ENCODE data around the gene SUPT6H. TPM values are rescaled to one million over a fixed set of nuclear protein-coding genes. Genes with fewer than 3 reads are reported as not detected.

Gene SUPT6H
- 10 to 100 TPM; 43.6 to 45.1 TPM for total RNA-seq

GRCh38 chr17:28661635-28662526 lies at the start of gene SUPT6H, which contains the start of gene SDF2:
SUPT6H (plus strand) TSS chr17:28662205; CDS start chr17:28673402, 11,197 bp downstream.
SDF2 (minus strand) TSS chr17:28661906; CDS start chr17:28661876, 30 bp downstream.

GRCh38 chr17:28613931-28614381 lies 48.0 kb upstream of the SUPT6H start, which contains the start of gene RSKR:
RSKR (minus strand) TSS chr17:28614185; CDS start chr17:28614161, 24 bp downstream.

DNA sequence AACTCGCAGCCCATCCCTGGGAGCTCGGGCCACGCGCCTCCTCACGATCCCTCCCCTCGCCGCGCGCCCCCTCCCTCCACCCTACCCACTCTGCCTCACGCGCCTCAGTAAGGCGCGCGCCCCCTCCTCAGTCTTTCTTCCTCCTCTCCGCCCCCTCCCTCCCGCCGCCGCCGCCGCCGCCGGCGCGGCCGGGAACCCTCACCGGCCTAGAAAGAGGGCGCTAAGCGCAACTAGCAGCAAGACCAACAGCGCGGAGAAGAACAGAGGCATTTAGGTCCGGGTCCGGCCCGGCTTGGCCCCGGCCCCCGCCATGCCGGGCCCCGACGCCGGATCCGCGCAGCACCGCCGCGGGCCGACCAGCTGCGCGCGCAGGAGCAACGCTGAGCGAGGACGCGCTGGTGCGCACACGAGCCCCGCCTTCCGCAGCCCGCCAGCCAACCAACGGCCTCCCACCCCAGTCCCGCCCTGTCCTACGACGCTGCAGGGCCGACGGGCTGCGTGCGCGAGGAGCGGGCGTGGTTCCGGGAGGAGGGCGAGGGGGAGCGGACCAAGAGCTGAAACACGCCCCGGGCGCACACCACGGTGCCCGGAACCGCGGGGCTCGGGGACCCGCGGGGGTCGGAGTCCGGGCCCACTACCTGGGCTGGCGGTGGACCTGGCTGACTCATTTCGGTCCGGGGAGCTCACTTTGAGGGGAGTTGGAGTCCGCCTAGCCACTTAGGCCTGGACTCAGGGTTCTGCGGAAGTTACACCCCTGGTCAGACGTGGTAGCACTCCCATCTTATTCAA lies 17.0 kb upstream of the SUPT6H start, which contains the start of gene BLTP2:
BLTP2 (minus strand) TSS at position 372 of the 789 bp plus-strand sequence; CDS start at position 270, 102 bp downstream.

GRCh38 chr17:28711723-28712031 lies 49.7 kb downstream of the SUPT6H start, which contains the start of gene PROCA1:
PROCA1 (minus strand) TSS chr17:28711888; CDS start chr17:28711660, 228 bp downstream.

DNA sequence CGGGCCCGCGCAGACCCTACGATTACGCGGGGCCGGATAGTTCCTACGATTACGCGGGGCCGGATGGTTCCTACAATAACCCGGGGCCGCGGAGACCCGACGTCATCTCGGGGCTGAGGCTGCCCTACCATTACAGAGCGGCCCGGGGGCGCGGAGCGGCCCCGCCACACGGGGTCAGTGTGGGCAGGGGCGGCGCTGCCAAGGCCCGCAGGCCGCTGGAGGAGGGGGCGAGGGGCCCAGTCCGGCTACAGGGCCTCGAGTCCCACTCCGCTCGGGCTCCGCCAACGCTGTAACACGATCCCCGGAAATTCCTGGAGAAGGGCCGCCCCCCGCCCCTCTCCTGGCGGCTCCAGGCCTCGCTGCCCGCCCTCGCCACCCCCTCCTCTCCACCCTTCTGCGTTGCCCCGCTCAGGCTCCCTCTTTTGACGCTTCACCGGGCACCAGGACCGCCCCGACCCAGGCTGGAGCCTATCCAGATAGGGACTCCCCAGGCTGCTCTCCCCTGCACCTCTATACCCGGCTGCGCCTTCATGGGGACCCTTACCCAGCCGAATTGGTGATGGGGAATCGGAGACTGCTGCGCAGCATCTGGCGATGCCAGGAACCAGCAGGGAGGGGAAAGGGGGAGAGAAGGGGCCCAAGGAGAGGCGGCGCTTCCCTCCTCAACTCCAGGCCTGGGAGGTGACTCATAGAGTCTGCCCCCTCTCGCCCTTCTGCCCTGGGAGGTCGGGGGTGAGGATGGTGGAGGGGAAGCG lies 55.8 kb downstream of the SUPT6H start, which contains the start of gene RAB34:
RAB34 (minus strand) TSS at position 291 of the 755 bp plus-strand sequence. CDS start 602 bp downstream, outside the sequence.

DNA sequence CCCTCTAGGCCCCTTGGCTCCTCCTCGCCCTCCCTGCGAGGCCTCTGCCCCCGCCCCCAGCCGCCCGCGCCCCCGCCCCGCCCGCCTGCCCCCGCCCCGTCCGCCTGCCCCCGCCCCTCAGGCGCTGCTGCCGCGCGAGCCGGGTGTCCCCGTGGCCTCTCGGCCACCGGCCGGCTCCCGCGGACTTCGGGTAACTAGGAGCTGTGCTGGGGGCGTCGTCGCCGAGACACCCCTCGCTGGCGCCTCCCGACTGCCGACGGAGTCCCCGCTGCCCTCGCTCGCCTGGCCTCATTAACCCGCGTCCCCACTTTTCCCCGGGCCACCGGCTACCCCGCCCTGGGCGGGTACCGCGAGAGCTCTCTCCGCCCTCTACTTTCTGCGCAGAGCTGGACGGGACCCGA lies 64.2 kb downstream of the SUPT6H start, which contains the start of gene TLCD1:
TLCD1 (minus strand) TSS at position 8 of the 401 bp plus-strand sequence. CDS start 136 bp downstream, outside the sequence.

DNA sequence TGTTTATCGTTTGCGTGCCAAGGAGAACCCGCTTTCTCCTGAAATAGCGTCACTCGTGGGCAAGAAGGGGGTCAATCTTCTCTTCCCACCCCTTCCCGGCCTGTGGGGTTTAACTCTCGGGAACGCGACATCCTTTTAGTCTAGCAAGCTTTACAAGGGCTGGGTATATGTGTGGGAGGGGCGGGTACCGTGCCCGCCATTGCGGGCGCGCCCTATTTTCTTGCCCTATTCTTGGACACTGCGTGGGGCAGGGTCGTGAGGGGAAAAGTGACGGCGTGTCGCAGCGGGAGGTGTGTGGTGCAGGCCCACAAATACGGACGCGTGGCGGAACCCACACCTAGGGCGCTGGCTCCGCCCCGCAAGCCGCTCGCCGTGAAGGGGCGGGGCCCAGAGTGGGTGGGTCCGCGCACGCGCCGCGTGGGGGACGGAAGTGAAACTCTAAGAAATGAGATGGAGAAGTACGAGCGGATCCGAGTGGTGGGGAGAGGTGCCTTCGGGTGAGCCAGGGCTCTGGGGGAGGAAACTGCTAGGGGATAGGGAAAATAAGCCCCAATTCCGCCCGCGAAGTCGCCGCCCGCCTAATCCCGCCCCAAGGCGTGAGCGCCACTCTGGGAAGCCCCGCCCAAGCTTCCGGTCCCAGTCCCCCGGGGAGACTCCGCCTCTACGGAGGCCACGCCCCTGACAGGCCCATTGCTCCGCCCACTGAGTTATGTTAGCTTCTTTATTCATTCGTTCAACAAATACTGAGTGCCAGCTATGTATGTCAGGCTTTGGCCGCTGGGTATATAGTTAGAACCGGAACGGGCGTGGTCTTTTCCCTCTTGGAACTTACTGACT lies 66.6 kb downstream of the SUPT6H start, which contains the start of gene NEK8:
NEK8 (plus strand) TSS at position 425 of the 837 bp plus-strand sequence; CDS start at position 451, 26 bp downstream.

GRCh38 chr17:28743243-28744103 lies 81.5 kb downstream of the SUPT6H start, which contains the start of gene TRAF4:
TRAF4 (plus strand) TSS chr17:28744011; CDS start chr17:28744113, 102 bp downstream.

Small RNA genes lying within 50 kb of the gene (small RNA-seq; reads per million reads assigned to genes)
- gene SNORD42A (0 reads per million in 2 donors), gene SNORD42B (0.47 to 0.52 reads per million in 2 donors), gene SNORD4A (0 reads per million in 2 donors), gene SNORD4B (0 reads per million in 2 donors)

Other genes starting within 250 kb of the SUPT6H start
- gene SLC13A2, start 188.6 kb upstream of the SUPT6H start, total RNA-seq: not detected
- gene FOXN1, start 155.9 kb upstream of the SUPT6H start, total RNA-seq: not detected
- gene UNC119, start 109.6 kb upstream of the SUPT6H start, total RNA-seq: 10 to 100 TPM; 19.3 to 24.0 TPM
- gene PIGS, start 90.7 kb upstream of the SUPT6H start, total RNA-seq: 10 to 100 TPM; 43.7 to 48.3 TPM
- 10 to 100 TPM; 16.2 to 19.3 TPM for gene ALDOC, start 85.3 kb upstream of the SUPT6H start, total RNA-seq
- 10 to 100 TPM; 32.0 to 72.9 TPM for gene SPAG5, start 63.2 kb upstream of the SUPT6H start, total RNA-seq
- gene RSKR, start 48.0 kb upstream of the SUPT6H start, total RNA-seq: 1 to 10 TPM; 6.7 to 7.6 TPM
- gene BLTP2, start 17.0 kb upstream of the SUPT6H start, total RNA-seq: 100 to 1,000 TPM; 116 to 132 TPM
- 10 to 100 TPM; 38.5 to 40.6 TPM for gene SDF2, start 299 bp upstream of the SUPT6H start, total RNA-seq
- gene PROCA1, start 49.7 kb downstream of the SUPT6H start, total RNA-seq: 1 to 10 TPM in 1 of 2 donors, under 1 TPM in 1; 0.69 to 1.3 TPM
- gene RAB34, start 55.7 kb downstream of the SUPT6H start, total RNA-seq: 100 to 1,000 TPM in 1 of 2 donors, 10 to 100 TPM in 1; 83.6 to 111 TPM
- 100 to 1,000 TPM; 276 to 521 TPM for gene RPL23A, start 57.8 kb downstream of the SUPT6H start, total RNA-seq
- 1 to 10 TPM; 4.3 to 5.2 TPM for gene TLCD1, start 64.0 kb downstream of the SUPT6H start, total RNA-seq
- 1 to 10 TPM; 1.4 to 2.3 TPM for gene NEK8, start 66.6 kb downstream of the SUPT6H start, total RNA-seq
- gene TRAF4, start 81.8 kb downstream of the SUPT6H start, total RNA-seq: 10 to 100 TPM; 43.4 to 69.3 TPM
- 10 to 100 TPM; 13.7 to 20.0 TPM for gene FAM222B, start 180.6 kb downstream of the SUPT6H start, total RNA-seq
- gene ERAL1, start 192.8 kb downstream of the SUPT6H start, total RNA-seq: 10 to 100 TPM; 56.3 to 57.8 TPM
- 10 to 100 TPM; 39.3 to 44.0 TPM for gene FLOT2, start 235.5 kb downstream of the SUPT6H start, total RNA-seq
- gene DHRS13, start 240.9 kb downstream of the SUPT6H start, total RNA-seq: 10 to 100 TPM; 12.0 to 13.1 TPM